GM19328 (cell line): ENCODE results near the gene MIF4GD.
"Not testable (repeated sequence)": the region's sequence is repeated elsewhere in the genome, so short reads cannot be mapped to it uniquely, and the experiment has no call there.

ENCODE experiments used
- ATAC-seq: cut with Tn5 transposase; IDR thresholded peaks from one replicate; pipeline ENCODE4 v1.9.1; 2021; ENCODE audit warnings: mild to moderate bottlenecking, moderate library complexity; ENCODE audit not compliant: unreplicated experiment

The MIF4GD gene

DNA sequence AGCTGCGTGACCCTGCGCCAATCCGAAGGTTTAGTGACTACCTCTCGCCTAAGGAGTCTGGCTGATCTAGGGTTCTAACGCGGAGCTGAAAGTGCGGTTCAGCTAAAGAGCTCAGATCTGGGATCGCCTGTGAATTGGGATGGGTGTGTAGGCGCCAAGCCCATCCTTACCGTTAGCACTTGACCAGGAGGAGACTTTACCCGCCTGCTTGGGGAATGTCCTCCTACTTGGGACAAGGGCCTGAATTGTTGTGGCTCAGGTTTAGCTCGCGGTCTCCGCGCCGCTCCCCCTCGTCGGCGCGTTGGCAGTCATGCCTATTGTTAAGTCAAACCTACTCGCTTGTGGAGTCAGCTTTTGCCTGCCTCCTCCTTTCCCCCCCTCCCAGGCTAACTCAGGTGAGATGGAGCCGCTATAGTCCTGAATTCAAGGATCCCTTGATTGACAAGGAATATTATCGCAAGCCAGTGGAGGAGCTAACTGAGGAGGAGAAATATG, 8.9 kb downstream of the MIF4GD start:
- no peak for ATAC-seq

DNA sequence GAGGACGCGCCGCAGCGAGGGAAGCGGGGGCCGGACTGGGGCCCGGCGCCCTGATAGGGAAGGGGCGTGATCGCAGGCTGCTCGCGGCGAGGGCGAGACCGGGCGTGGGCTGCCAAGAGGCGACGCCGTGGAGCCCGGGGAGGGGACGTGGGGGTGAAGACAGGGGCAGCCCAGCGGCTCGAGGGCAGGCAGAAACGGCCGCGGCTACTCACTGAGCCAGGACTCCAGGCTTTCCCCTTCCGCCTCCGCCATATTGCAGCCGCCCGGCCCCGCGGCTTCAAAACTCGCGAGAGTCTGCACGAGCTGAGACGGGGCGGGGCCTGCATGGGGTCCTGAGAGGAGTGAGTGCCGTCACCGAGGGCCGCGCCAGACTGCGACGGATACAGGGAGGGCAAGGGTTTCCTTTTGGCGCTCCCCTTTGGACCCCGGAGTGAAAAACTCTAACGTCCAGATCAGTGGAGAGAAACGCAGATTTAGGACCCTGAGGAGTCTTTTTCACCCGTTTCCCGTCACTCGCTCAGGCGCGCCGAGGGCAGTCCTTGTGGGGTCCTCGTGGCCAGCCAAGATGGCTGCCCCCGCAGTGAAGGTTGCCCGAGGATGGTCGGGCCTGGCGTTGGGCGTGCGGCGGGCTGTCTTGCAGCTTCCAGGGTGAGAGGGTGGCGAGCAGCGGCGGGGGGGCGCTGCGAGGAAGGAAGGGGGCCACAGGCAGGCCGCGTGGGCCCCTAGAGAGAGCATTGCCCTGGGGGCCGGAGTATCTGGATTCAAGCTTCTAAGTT, 9.5 kb downstream of the MIF4GD start, which contains the start of the genes GGA3 and MRPS7:
Gene GGA3, minus strand, starts transcription at position 271 of the 776 bp plus-strand sequence. Its CDS starts 19 bp downstream, at position 252.
Gene MRPS7, plus strand, starts transcription at position 544 of the 776 bp plus-strand sequence. Its CDS starts 22 bp downstream, at position 566.
- peak; percentile 79 for ATAC-seq

DNA sequence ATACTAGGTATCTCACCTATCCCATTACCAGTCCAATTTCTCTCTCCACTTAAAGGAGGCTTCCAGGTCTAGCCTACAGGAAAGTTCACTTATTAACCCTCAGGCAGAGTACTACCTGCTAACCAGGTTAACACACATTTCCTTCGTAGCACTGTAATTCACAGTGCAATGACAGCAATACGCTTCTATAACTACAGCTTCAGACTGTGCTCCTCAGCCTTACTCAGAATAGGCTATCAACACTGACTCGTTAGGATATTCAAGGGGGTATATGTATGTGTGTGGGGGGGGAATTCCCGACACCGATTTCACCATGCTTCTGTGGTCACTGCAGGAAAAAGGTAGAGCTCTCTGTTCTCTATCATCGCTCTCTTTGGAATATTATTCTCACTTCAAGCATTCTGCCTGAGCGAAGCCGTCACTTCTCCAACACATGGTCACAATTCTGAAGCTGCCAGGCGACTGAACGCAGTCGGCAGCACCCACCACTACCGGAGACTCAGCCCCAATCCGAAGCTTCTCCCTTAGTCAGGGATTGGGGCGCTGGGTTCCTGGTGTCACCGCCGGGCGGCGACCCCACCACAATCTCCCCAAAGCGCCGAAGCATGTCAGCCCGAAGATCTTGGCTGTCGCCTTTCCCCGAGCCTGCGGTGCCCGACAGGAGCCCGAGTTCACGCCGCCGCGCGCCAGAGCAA, 10.2 kb downstream of the MIF4GD start:
- peak; percentile 15 for ATAC-seq

DNA sequence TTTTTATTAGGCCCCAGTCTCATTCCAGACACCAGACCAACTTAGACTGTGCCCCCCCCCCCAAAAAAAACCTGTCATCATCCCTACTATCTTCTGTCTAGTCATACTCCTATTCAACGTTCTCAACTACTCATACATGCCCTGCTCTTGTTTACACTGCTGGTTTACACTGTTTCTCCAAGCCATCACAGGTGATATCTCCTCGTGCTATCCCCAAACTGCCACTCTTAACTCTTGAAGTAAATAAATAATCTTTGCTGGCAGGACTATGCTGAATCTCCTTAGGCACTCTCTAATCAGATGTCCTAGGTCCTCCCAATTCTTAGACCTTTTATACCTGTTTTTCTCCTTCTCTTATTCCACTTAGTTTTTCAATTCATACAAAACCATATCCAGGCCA, 13.8 kb downstream of the MIF4GD start:
- ATAC-seq = not testable (repeated sequence)

DNA sequence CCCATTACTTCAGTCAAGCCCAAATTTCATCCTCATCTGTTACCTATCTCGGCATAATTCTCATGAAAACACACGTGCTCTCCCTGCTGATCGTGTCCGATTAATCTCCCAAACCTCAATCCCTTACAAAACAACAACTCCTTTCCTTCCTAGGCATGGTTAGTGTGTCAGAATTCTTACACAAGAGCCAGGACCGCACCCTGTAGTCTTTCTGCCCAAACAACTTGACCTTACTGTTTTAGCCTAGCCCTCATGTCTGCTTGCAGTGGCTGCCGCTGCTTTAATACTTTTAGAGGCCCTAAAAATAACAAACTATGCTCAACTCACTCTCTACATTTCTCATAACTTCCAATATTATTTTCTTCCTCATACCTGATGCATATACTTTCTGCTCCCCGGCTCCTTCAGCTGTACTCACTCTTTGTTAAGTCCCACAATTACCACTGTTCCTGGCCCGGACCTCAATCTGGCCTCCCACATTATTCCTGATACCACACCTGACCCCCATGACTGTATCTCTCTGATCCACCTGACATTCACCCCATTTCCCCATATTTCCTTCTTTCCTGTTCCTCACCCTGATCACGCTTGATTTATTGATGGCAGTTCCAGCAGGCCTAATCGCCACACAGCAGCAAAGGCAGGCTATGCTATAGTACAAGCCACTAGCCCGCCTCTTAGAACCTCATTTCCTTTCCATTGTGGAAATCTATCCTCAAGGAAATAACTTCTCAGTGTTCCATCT, 14.9 kb downstream of the MIF4GD start:
- ATAC-seq = not testable (repeated sequence)

DNA sequence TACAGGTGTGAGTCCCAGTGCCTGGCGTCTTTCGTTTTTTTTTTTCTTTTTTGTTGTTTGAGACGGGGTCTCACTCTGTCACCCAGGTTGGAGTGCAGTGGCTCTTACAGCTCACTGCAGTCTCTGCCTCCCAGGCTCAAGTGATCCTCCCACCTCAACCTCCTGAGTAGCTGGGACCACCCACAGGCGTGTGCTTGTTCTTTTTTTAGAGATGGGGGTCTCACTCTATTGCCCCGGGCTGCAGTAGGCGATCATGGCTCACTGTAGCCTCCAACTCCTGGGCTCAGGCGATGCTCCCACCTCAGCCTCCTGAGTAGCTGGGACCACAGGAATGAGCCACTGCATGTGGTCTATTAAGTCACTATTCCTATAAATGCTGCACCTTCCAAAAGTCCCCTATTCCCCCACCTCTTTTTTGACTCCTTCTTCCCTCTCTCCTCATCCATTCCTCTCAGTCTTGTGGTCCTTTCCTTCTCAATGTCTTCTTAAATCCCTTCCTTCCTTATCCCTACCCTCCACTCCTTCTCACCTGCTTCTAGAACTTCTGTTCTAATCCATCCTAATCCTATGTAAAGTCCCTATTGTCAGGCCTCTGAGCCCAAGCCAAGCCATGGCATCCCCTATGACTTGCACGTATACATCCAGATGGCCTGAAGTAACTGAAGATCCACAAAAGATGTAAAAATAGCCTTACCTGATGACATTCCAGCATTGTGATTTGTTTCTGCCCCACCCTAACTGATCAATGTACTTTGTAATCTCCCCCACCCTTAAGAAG, 18.8 kb downstream of the MIF4GD start:
- ATAC-seq = no peak

DNA sequence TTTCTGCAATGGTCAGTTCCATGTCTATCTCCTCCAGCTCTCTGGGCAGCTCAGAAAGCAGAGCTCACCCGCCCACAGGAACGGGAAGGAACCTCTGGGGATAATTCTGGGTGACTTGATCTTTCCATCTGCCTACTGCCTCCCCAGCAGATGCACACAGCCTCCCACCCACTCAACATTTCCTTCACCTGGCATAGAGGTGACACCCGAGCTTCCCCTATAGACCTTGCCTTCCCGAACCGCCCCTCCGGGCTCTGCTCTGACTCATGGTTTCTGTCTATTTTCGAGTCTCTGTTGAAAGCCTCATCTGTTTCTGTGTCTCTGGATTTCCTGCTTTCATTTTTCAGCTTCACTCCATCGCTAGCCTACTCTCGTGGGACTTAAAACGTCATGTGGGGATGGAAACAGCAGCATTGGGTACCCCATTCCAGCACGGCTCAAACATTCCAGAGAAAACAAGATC, 21.0 kb downstream of the MIF4GD start:
- ATAC-seq = peak; percentile 81

DNA sequence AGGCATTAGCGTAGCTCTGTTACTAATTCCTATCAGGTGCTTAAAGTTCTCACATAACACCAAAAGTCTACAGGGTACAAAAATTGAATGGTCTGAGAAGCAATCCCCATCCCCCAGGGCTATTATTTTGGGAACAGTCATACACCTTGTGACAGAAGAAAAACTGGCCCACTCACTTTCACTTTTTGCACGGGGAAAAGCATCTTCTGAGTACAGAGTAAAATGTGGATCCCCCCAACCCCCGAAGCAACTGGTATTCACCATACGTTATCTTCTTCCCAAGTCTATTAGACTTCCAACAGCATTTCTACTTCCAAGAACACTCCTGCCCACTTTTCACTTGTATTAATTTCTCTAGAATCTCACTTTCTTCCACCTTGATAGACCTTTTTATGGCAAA, 21.5 kb downstream of the MIF4GD start:
- ATAC-seq = no peak

DNA sequence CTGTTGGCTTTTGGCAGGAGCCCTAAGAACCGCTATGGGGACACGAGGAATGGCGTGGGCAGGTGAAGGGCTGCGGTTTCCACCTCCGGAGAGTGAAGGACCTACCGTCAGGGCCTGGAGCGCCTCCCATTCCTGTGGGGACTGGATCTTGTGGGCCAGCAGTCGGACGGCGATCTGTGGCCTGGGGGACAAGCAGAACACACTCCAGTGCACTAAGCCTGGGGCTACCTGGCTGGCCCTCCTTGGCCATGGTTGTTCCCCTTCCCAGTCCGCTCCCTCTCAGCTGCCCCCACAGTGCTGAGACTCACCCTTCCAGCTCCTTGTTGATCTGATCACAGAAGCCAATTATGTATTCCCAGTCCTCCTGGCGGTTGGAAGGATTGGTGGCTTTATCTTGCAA, 24.6 kb downstream of the MIF4GD start:
- ATAC-seq = no peak

DNA sequence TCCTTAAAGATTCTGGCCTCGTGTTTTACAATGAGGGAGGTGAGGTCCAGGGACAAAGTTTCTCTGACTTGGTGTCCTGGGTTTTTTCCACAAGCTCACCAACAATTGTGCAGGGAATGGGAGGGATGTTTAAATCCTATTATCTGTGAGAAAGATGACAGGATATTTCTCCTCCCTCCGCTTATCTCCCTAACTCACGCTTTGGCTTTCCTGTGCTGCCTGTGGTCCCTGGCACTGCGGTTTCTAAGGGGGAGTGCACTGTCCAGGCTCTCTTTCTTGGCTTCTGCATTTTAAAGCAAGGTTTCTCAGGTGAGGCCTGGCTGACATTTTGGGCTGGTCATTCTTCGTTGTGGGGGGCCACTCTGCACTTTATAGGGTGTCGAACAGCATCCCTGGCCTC, 26.0 kb downstream of the MIF4GD start:
- no peak for ATAC-seq

DNA sequence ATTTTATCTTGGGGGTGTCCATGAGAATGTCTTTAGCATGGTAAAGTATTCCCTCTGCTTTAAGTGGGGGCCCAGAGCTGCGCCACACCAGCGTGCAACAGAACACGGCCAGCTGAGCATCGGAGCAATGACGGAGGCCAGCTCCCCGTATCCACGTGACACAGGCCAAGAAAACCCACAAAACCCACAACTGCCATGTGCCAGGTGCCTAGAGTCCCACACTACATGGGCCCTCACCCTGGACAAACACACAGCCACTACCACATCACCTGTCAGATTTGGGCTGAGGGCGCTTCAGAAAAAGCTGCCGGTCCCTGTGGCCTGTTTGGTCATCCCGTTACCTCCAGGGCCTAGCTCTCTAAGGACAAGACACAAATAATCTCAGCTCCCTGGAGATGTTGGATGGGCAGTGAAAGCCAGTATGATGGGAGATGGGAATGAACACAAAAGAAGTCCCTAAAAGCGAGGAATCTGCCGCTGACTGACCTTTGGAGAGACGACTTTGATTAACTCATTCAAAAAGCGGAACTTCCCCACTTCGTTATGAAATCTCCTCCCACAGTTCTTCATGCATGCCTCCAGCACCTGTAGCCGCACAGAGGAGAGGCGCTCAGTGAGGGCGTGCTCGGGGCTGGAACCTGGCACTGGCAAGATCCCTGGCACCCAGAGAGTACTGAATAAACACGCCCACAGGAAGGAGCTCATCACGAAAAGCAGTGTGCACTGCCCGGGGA, 26.7 kb downstream of the MIF4GD start:
- no peak for ATAC-seq

DNA sequence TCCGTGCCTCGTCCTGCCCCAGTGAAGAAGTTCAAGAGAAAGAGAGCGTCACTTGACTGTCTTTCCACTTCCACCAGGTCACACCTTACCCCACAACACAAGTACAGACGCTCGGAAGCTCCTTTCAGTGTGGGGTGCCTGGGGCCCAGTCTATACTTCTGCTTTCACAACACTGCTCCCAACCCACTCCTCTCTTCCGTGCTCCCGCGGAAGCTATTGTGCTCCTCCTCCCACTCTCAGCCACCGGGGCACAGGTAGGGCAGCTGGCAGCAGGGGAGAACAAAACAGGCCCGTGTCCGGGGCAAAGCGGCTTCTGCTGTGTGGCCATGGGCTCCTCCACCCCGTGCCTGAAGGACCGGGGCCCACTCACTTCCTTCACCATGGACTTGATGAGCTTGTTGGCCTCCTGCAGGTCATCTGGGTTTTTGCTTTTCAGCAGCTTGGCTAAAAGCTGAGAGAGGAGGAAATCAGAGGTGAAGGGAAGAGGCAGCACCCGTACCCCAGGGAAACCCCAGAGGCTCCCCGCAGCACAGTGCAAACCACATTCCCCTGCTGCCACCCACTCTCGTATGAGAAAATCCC, 28.5 kb downstream of the MIF4GD start:
- ATAC-seq = no peak

DNA sequence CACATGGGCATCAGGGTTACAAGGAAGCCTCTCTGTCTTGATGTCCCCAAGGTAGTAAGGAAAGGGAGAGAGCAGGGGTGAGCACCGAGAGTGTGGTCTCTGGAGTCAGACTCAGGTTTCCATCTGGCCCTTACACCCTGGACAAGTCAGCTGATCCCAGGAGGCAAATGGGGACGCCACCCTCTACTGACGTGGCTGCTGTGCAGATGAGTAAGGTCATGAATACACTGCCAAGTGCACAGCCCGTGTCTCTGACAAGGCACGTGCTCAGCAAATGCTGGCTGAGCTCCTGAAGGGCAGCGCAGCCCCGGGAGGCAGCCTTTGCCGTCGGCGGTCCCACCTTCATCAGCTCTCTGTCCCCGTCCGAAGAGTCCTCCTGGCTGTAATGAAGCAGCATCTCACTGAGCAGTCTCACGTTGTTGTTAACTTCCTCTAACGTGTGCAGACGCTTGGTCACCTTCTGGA, 29.0 kb downstream of the MIF4GD start:
- ATAC-seq = no peak

DNA sequence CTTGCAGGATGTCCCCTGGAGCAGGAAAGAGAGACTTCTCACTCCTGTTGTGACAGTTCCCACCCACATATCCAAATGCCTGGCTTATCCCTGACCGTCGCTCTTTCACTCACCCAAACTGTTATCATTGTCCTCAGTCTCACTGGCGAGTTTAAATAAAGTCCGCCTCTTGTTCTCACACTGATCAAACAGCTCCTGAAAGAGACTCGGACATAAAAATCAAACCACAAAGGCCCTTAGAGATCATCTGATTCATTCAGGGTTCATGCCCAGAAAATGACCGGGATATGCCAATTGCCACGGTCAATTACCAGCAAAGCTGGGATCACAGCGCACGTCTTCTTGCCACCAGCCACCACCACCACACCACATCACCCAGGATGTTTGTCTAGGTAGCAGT, 29.5 kb downstream of the MIF4GD start:
- ATAC-seq = no peak

DNA sequence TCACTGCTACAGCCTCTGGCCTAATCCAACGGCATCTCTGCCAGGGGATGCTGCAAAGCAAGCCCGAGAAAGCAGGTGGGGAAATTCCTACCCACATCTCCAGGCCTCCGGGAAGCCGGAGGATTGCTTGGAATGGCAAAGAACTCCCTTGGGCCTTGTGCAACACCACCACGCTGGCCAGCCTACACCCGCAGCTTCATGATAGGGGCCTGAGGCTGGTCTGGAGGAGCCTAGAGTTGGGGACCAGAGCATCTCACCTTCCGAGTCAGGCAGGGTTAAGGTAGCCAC, 29.9 kb downstream of the MIF4GD start:
- no peak for ATAC-seq

DNA sequence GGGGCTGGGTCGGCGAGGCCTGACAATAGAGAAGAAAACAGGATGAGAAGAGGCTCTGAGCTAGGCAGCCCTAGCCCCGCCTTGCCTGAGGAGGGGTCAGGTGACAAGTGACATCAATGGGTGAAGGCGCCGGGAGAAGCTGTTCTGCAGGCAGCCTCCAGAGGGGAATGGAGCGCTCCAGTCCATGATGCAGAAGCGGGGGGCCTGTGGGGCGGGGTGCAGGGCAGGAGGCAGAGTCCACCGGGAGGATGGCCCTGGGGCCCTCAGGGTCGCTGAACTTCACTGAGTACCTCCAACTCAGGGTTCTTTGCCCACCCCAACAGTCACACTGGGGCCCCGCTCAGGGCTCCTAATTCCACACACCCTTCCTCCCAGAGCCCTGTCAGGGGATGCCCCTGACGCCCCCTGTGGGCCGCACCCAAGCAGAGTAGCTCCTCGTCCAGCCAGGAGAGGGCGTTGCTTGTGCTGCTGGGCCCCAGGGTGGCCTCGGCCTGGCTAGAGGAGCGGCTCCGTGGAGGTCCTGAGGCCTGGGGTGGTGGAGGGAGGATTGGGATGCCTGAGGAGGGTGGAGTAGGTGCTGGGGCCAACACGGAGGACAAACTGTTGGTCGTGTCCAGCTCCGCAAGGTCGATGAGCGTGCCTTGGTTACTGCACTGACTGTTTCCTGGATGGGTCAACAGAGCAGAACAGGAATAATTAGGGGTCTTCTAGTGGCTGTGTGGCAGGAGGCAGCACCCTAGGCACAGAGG, 30.5 kb downstream of the MIF4GD start:
- no peak for ATAC-seq

DNA sequence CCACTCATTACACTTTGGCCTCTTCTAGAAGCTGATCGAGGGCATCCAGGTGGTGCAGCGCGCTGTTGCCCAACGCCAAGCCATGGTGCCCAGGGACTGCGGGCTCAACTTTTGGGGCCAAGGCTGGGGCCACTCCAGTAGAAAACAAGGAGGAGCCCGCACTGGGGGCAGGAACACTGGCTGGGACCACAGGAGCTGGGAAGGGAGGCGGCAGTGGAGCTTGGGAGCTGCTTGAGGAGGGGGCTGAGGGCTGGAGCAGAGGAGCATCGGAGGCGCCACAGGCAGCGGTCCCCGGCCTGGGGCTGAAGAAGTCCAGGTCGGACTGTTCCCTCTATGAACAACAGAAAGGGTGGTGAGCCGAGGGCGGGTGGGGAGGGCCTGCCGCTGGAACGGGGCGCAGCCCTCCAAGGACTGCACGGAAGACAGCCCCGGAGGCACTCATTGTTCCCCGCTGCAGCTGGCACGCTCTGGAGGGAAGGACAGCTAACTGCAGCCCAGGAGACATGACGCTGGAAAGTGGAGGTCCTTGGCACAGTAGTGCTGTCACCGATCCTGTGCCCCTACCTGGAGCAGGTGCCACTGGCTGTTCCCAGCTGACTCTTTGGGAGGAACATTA, 31.1 kb downstream of the MIF4GD start:
- no peak for ATAC-seq

DNA sequence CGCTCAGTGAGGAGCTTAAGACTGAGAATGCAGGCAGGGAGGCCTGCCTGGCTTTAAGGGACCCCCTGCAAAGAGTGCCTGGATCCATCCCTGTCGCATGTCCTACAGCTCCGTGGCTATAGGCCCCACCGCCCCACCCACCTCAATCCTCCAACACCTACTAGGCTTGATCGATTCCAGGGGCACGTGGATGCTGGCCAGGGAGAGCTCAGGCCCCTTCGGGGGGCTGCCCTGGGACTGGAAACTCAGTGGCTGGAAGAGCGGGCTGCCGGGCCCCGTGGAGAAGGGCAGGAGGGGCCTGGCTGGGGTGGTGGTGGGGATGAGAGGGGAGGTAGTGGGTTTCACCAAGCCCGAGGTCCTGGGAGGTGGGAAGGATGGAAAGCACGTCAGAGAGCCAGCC, 31.8 kb downstream of the MIF4GD start:
- ATAC-seq = no peak
